Spleen (tissue), 11 donors: Measurements from ENCODE around the gene ATP2C2. TPM values are rescaled to one million over a fixed set of nuclear protein-coding genes. Genes with fewer than 3 reads are reported as not detected.

Source experiments
- DNase-seq: peaks from one replicate; pipeline ENCODE4 v3.0.0-alpha.2; 2020
- H3K27ac ChIP-seq, 8 donors: fragments of 200-600 bp; sonication (generic) in 7 of 8; 1 replicate in 4 of 8; 2 replicates in 4 of 8; pipeline versions ENCODE4 v1.5.0 to v1.8.0; 2016 to 2021; ENCODE audit warnings: inconsistent platforms in 4 of 8, mild to moderate bottlenecking in 4 of 8, moderate library complexity in 1 of 8
- H3K27me3 ChIP-seq, 7 donors: fragments of 200-600 bp; sonication (generic) in 6 of 7; replicated peaks in 1 of 7; 1 replicate in 4 of 7; 2 replicates in 3 of 7; pipeline versions ENCODE4 v1.5.0 to v1.8.0; 2016 to 2021; ENCODE audit warnings: inconsistent platforms in 3 of 7, mild to moderate bottlenecking in 1 of 7
- H3K36me3 ChIP-seq, 6 donors: fragments of 200-600 bp; sonication (generic) in 5 of 6; 1 replicate in 4 of 6; 2 replicates in 2 of 6; pipeline versions ENCODE4 v1.5.0 to v1.8.0; 2016 to 2021; ENCODE audit warnings: inconsistent platforms in 2 of 6
- H3K4me1 ChIP-seq, 6 donors: fragments of 200-600 bp; sonication (generic) in 5 of 6; 1 replicate in 3 of 6; 2 replicates in 3 of 6; pipeline versions ENCODE4 v1.5.0 to v1.8.0; 2016 to 2021; ENCODE audit warnings: inconsistent platforms in 3 of 6
- H3K4me3 ChIP-seq, 8 donors: fragments of 200-600 bp; sonication (generic) in 7 of 8; 1 replicate in 4 of 8; 2 replicates in 4 of 8; pipeline versions ENCODE4 v1.5.0 to v1.8.0; 2016 to 2021; ENCODE audit warnings: inconsistent platforms in 4 of 8, mild to moderate bottlenecking in 4 of 8, moderate library complexity in 2 of 8
- H3K9me3 ChIP-seq, 8 donors: fragments of 200-600 bp; sonication (generic) in 7 of 8; 1 replicate in 4 of 8; 2 replicates in 4 of 8; pipeline versions ENCODE4 v1.5.0 to v1.8.0; 2016 to 2021; ENCODE audit warnings: inconsistent platforms in 4 of 8
- POLR2A ChIP-seq, 3 donors: fragments of 450-650 bp; IDR thresholded peaks; one replicate each; pipeline ENCODE4 v1.5.1; 2017; ENCODE audit warnings: antibody characterized with exemption in 3 of 3, mild to moderate bottlenecking in 1 of 3
- POLR2AphosphoS5 ChIP-seq, 3 donors: sonication (generic); formaldehyde crosslinking; IDR thresholded peaks; one replicate each; pipeline ENCODE4 v1.5.1; 2017; ENCODE audit warnings: antibody characterized with exemption in 3 of 3
- WGBS, 5 donors: extraction: QIAGEN DNeasy Blood & Tissue Kit in 3 of 5; methylation state at CpG; one replicate each; pipeline versions ENCODE4 v1.1.5 to v1.1.7; 2013 to 2018; 5-methylcytosine and 5-hydroxymethylcytosine counted together
- intact Hi-C: fragments of 100-400 bp; cut with DNase I; formaldehyde crosslinking; loops from one replicate; pipeline ENCODE4 v1.15.0; 2023; ENCODE audit warnings: low total_unique reads
- polyA plus RNA-seq, 3 donors: library from polyadenylated mRNA; stranded (reverse); fragments of 200-250 nt; gene quantifications; one replicate each; pipeline ENCODE4 v1.2.1, GENCODE V29; 2013
- total RNA-seq, 7 donors: library from RNA; depleted of rRNA in 3 of 7; stranded (reverse); fragments of >200 nt in 3 of 7; fragmentation: NEBNext Ultra II Directional in 4 of 7; extraction: Animal tissue kit (Norgen Biotek cat#: 25700) in 4 of 7; gene quantifications; one replicate each; pipeline versions ENCODE4 v1.1.0 to v1.2.1, GENCODE V29; 2016 to 2021
- TF ChIP-seq, protein P1 (sequence below), 11 experiments: fragments of 200-600 bp in 7 of 11; fragments of 450-650 bp in 4 of 11; sonication (generic) in 4 of 11; IDR thresholded peaks in 8 of 11; conservative IDR thresholded peaks in 3 of 11; 1 replicate in 7 of 11; 2 replicates in 4 of 11; pipeline versions ENCODE4 v1.4.0 to v1.8.0; 2016 to 2021; ENCODE audit warnings: antibody characterized with exemption in 11 of 11, inconsistent platforms in 4 of 11, mild to moderate bottlenecking in 1 of 11
- donor health status: healthy with polysubstance abuse.
- donor health status: DM: no; HTN: no; CAD: no; lungs with moderate emphysema.
- donor health status: DM: no; HTN: no; CAD: no.
- donor health status: Bipolar disorder and iron deficiency.
- donor health status: healthy.
- donor health status: DM: no; HTN: no; CAD: no.
- donor health status: DM: yes; HTN: yes; CAD: no.

The ATP2C2 gene
- total and polyA plus RNA-seq, 10 donors, result 0.09 to 8.1 (median 1.2) TPM

DNA sequence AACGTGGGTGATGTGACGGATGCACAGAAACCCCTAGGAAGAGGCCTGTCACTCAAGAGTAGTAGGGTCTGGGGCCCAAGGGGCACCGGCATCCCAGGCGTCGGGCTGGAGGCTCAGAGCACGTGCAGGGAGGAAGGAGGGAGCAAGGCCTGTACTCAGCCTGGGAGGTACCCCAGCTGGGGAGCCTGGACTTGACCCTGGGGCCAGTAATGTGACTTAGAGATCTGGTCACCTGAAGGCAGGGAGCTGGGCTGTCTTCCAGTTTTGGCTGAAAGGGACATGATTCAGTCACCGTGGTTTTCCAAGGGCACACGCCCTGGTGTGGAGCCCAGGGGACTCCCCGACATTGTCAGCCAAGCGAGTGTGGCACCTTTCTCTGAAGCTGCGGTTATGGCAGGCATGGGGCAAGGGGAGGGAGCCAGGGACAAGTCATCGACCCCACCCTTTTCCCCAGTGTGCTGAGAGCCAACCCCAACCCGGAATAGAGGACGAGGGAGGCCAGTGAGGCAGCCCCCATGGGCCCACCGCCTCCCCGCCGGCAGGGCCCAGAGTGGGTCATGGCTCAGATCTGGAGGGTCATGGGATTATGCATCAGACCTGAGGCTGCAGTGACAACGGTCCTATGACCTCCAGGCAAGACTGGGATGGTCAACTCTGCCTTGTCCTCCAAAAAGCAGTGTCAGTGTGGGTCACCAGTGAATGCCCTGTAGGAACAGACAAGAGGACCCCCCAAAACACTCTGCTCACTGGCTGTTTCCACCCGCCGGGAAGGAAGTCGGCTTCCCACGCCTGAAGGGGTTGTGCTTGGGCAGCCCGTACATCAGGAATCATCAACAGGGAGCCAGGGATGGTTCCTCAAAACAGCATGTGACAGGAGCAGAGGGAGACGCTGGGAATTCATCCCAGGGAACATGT, 94.2 kb downstream of the ATP2C2 start:
- intact Hi-C loops, result no loop called here
- Histone ChIP-seq H3K4me3 (no peak overlapping the region), H3K9me3 (peaks cover under 1 to 17% (median 13%) of the 10 kb centered on the region in 8 donors), H3K27ac (no peak overlapping the region), H3K36me3 (peaks cover 0 to 77% (median 8%) of the 10 kb centered on the region in 6 donors), H3K27me3 (no peaks in the 10 kb centered on the region), H3K4me1 (peaks cover 0 to 10% (median 3%) of the 10 kb centered on the region in 6 donors)
- 80 to 90% (median 87%) methylated on average over 24 of the region's 24 CpGs for WGBS, 5 donors
- TF ChIP-seq, protein P1, sequence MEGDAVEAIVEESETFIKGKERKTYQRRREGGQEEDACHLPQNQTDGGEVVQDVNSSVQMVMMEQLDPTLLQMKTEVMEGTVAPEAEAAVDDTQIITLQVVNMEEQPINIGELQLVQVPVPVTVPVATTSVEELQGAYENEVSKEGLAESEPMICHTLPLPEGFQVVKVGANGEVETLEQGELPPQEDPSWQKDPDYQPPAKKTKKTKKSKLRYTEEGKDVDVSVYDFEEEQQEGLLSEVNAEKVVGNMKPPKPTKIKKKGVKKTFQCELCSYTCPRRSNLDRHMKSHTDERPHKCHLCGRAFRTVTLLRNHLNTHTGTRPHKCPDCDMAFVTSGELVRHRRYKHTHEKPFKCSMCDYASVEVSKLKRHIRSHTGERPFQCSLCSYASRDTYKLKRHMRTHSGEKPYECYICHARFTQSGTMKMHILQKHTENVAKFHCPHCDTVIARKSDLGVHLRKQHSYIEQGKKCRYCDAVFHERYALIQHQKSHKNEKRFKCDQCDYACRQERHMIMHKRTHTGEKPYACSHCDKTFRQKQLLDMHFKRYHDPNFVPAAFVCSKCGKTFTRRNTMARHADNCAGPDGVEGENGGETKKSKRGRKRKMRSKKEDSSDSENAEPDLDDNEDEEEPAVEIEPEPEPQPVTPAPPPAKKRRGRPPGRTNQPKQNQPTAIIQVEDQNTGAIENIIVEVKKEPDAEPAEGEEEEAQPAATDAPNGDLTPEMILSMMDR (IDR thresholded peaks at IDR 0.05 in 8 of 11, conservative IDR thresholded peaks at IDR 0.05 in 3 of 11), result no peak
- TF ChIP-seq POLR2A (IDR thresholded peaks at IDR 0.05) (no peak), POLR2AphosphoS5 (IDR thresholded peaks at IDR 0.05) (no peak)
- peak; percentile 56 for DNase-seq

DNA sequence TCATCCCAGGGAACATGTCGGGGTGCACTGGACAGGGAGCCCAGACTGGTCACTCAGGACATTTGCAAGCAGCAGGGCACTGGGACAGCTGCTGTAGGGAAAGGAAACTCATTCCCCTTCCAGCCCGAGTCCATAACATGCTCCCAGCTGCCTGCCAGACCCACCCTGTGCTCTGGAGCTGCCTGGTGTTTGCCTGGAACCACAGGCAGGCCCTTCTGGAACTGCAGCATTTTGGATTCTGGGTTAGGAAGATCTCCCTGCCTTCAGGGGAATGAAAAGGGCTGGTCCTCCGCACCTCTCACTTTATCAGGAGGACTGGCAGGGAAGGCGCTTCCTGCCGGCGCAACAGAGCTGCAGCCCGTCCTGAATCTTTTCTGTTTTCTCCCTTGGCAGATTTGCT, 94.9 kb downstream of the ATP2C2 start:
- intact Hi-C loops, result no loop called here
- TF ChIP-seq, protein P1 (IDR thresholded peaks at IDR 0.05 in 8 of 11, conservative IDR thresholded peaks at IDR 0.05 in 3 of 11), result no peak
- TF ChIP-seq POLR2AphosphoS5 (IDR thresholded peaks at IDR 0.05) (no peak), POLR2A (IDR thresholded peaks at IDR 0.05) (no peak)
- no peak overlapping the region for H3K4me3 ChIP-seq
- 81 to 90% (median 84%) methylated on average over 6 to 7 of the region's 7 CpGs for WGBS, 5 donors
- H3K4me1 ChIP-seq, result peaks cover 0 to 10% (median 3%) of the 10 kb centered on the region in 6 donors
- H3K27ac ChIP-seq, result no peak overlapping the region
- H3K36me3 ChIP-seq, result peaks cover 0 to 84% (median 12%) of the 10 kb centered on the region in 6 donors
- DNase-seq, result peak; percentile 31
- H3K27me3 ChIP-seq, result no peaks in the 10 kb centered on the region
- peaks cover 3 to 23% (median 18%) of the 10 kb centered on the region in 8 donors for H3K9me3 ChIP-seq

DNA sequence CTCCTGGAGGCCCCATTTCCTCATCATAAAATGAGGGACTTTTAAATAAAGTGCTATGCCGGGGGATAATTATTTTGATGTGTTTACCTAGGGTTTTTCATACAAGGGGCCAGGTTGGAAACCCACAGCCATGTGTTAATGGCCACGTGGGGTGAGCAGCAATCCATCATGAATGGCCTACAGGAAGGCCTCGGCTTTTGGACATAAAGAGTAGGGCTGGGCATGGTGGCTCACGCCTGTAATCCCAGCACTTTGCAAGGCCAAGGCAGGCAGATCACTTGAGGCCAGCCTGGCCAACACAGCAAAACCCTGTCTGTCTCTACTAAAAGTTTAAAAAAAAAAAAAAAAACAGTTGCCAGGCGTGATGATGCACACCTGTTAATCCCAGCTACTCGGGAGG, 95.8 kb downstream of the ATP2C2 start:
- WGBS, 5 donors, result 49 to 87% (median 81%) methylated on average over 6 of the region's 6 CpGs
- H3K27ac ChIP-seq, result no peak overlapping the region
- H3K36me3 ChIP-seq, result peaks cover 0 to 87% (median 12%) of the 10 kb centered on the region in 6 donors
- H3K4me1 ChIP-seq, result peaks cover 0 to 10% (median 3%) of the 10 kb centered on the region in 6 donors
- TF ChIP-seq POLR2AphosphoS5 (IDR thresholded peaks at IDR 0.05) (no peak), POLR2A (IDR thresholded peaks at IDR 0.05) (no peak)
- TF ChIP-seq, protein P1 (IDR thresholded peaks at IDR 0.05 in 8 of 11, conservative IDR thresholded peaks at IDR 0.05 in 3 of 11), result no peak
- intact Hi-C loops, result no loop called here
- H3K4me3 ChIP-seq, result no peak overlapping the region
- H3K9me3 ChIP-seq, result peaks cover 3 to 24% (median 18%) of the 10 kb centered on the region in 8 donors
- peak; percentile 44 for DNase-seq
- H3K27me3 ChIP-seq, result no peaks in the 10 kb centered on the region

DNA sequence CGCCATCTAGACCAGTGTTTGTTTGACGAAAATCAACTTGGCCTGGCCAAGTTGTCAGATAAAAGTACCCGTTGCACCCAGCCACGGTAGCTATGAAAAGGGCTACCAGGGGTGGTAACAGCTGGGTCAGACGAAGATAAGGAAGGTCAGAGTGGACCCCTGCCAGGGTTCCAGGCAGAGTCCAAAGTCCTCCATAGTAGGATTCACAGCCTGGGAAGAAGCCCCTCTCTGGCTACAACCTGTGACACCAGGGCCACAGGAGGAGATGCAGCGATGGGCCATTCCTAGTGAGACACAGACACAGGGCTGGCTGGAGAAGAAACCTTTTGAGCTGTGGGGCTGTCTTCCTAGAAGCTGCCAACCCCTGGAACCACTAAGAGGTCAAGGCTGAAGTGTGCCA, 96.8 kb downstream of the ATP2C2 start:
- Histone ChIP-seq H3K4me1 (peaks cover 0 to 10% (median 3%) of the 10 kb centered on the region in 6 donors), H3K27ac (no peak overlapping the region), H3K4me3 (no peak overlapping the region), H3K27me3 (no peaks in the 10 kb centered on the region), H3K36me3 (peaks cover 0 to 80% (median 12%) of the 10 kb centered on the region in 6 donors), H3K9me3 (peaks cover 3 to 24% (median 18%) of the 10 kb centered on the region in 8 donors)
- TF ChIP-seq POLR2A (IDR thresholded peaks at IDR 0.05) (no peak), POLR2AphosphoS5 (IDR thresholded peaks at IDR 0.05) (no peak)
- TF ChIP-seq, protein P1 (IDR thresholded peaks at IDR 0.05 in 8 of 11, conservative IDR thresholded peaks at IDR 0.05 in 3 of 11), result no peak
- intact Hi-C loops, result no loop called here
- 94 to 100% (median 97%) methylated on average over 6 of the region's 6 CpGs for WGBS, 5 donors
- DNase-seq, result peak; percentile 10
